Mesothelial cell of epicardium (in vitro differentiated cells): ENCODE results near the gene SOD2. TPM values are rescaled to one million over a fixed set of nuclear protein-coding genes. Genes with fewer than 3 reads are reported as not detected.
"Not testable (repeated sequence)": the region's sequence is repeated elsewhere in the genome, so short reads cannot be mapped to it uniquely, and the experiment has no call there.

Source experiments
- DNase-seq, 2 experiments: peaks; one replicate each; pipeline ENCODE4 v3.0.0; 2021; ENCODE audit warnings: low spot score in 2 of 2; ENCODE audit not compliant: unreplicated experiment in 2 of 2
- H3K27ac Mint-ChIP-seq: 2 replicates; pipeline ENCODE4 v1.8.0; 2021; ENCODE audit warnings: mixed read lengths
- H3K27me3 Mint-ChIP-seq: 2 replicates; pipeline ENCODE4 v1.8.0; 2021; ENCODE audit warnings: low read depth, mixed read lengths
- H3K36me3 Mint-ChIP-seq: 2 replicates; pipeline ENCODE4 v1.8.0; 2021; ENCODE audit warnings: mixed read lengths
- H3K4me1 Mint-ChIP-seq: 2 replicates; pipeline ENCODE4 v1.8.0; 2021; ENCODE audit warnings: mixed read lengths
- H3K4me3 Mint-ChIP-seq: 2 replicates; pipeline ENCODE4 v1.8.0; 2021; ENCODE audit warnings: mild to moderate bottlenecking, moderate library complexity, mixed read lengths
- H3K9me3 Mint-ChIP-seq: 2 replicates; pipeline ENCODE4 v1.8.0; 2021; ENCODE audit warnings: mixed read lengths
- CTCF ChIP-seq: fragments of 200-600 bp; sonication (generic); IDR thresholded peaks from one replicate; pipeline ENCODE4 v1.5.0; 2021; ENCODE audit warnings: antibody characterized with exemption; ENCODE audit not compliant: unreplicated experiment
- total RNA-seq: library from RNA; stranded (reverse); gene quantifications from 3 replicates; pipeline ENCODE4 v1.2.1, GENCODE V29; 2021

Gene SOD2
- total RNA-seq, 1 donor from 2014 or later: 67.6 TPM

- no peak for TF ChIP-seq CTCF
- no peaks in the 10 kb centered on the region for H3K9me3 Mint-ChIP-seq
- H3K27ac Mint-ChIP-seq: peak overlapping the region; percentile 92
- no peak for DNase-seq
- H3K36me3 Mint-ChIP-seq: no peaks in the 10 kb centered on the region
- peak overlapping the region; percentile 86 for H3K4me3 Mint-ChIP-seq
- H3K4me1 Mint-ChIP-seq: peaks cover 22% of the 10 kb centered on the region
- H3K27me3 Mint-ChIP-seq: no peaks in the 10 kb centered on the region
Measured at GRCh38 chr6:159693894-159694545, 979 bp upstream of the SOD2 start.

- Mint-ChIP-seq H3K27ac (peak overlapping the region; percentile 91), H3K4me1 (peaks cover 22% of the 10 kb centered on the region), H3K36me3 (peaks cover 3% of the 10 kb centered on the region), H3K4me3 (peak overlapping the region; percentile 90), H3K9me3 (no peaks in the 10 kb centered on the region), H3K27me3 (no peaks in the 10 kb centered on the region)
- no peak for TF ChIP-seq CTCF
- DNase-seq: peak; percentile 25 to 63
Measured at GRCh38 chr6:159692303-159693127, 526 bp downstream of the SOD2 start.

- peaks cover 22% of the 10 kb centered on the region for H3K4me1 Mint-ChIP-seq
- H3K27me3 Mint-ChIP-seq: no peaks in the 10 kb centered on the region
- H3K4me3 Mint-ChIP-seq: peak overlapping the region; percentile 90
- peaks cover 7% of the 10 kb centered on the region for H3K36me3 Mint-ChIP-seq
- H3K9me3 Mint-ChIP-seq: no peaks in the 10 kb centered on the region
- no peak for TF ChIP-seq CTCF
- no peak for DNase-seq
- peak overlapping the region; percentile 91 for H3K27ac Mint-ChIP-seq
Measured at GRCh38 chr6:159691963-159692287, 1.1 kb downstream of the SOD2 start.

GRCh38 chr6:159691133-159691962, 1.7 kb downstream of the SOD2 start:
- no peak for DNase-seq
- TF ChIP-seq CTCF: peak; percentile 75
- H3K36me3 Mint-ChIP-seq: peaks cover 11% of the 10 kb centered on the region
- H3K27ac Mint-ChIP-seq: peak overlapping the region; percentile 40
- peaks cover 22% of the 10 kb centered on the region for H3K4me1 Mint-ChIP-seq
- H3K9me3 Mint-ChIP-seq: no peaks in the 10 kb centered on the region
- H3K27me3 Mint-ChIP-seq: no peaks in the 10 kb centered on the region
- peak overlapping the region; percentile 90 for H3K4me3 Mint-ChIP-seq

GRCh38 chr6:159690135-159690534, 2.9 kb downstream of the SOD2 start:
- not testable (repeated sequence) for DNase-seq, H3K9me3 Mint-ChIP-seq, H3K4me3 Mint-ChIP-seq, H3K27ac Mint-ChIP-seq, H3K27me3 Mint-ChIP-seq
- Mint-ChIP-seq H3K36me3 (peaks cover 17% of the 10 kb centered on the region), H3K4me1 (peaks cover 22% of the 10 kb centered on the region)
